GM12892 (cell line): Measurements from ENCODE around the gene SAMD8.

Experiments used
- DNase-seq: peaks from one replicate; pipeline ENCODE4 v3.0.0; 2011; ENCODE audit not compliant: insufficient read length
- FAIRE-seq: peaks from 2 replicates; lab custom pipeline; 2011; peaks lifted over from hg19 to GRCh38; lab: Jason Lieb, UNC
- POLR2A ChIP-seq: IDR thresholded peaks from 2 replicates; pipeline ENCODE4 v1.6.1; 2011; ENCODE audit warnings: low read depth, low read length, control low read depth
- POLR2AphosphoS5 ChIP-seq: IDR thresholded peaks from 2 replicates; pipeline ENCODE4 v1.6.1; 2011; ENCODE audit warnings: low read depth, low read length, control low read depth
- TAF1 ChIP-seq: IDR thresholded peaks from 2 replicates; pipeline ENCODE4 v1.6.1; 2011; ENCODE audit warnings: low read depth, mild to moderate bottlenecking, control low read depth, low read length, borderline replicate concordance

SAMD8 gene

DNA sequence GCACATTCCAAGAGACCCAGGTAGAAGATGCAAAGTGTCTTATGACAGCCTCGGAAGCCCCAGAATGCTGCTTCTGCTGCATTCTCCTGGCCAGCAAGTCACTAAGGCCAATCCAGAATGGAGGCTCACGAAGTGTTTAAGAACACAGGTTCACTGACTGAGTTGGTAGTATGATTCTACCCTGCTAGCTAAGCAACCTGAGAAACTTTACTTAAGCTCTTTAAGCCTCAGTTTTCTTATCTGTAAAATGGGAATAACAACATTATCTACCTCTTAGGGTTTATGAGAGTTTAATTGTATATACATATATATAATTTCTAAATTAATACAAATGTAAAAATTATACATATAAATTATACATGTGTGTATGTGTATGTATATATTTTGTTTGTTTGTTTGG, 22.8 kb upstream of the SAMD8 start:
- no peak for TF ChIP-seq POLR2AphosphoS5
- no peak for TF ChIP-seq TAF1
- TF ChIP-seq POLR2A, result no peak
- DNase-seq, result no peak
- FAIRE-seq, result no peak

DNA sequence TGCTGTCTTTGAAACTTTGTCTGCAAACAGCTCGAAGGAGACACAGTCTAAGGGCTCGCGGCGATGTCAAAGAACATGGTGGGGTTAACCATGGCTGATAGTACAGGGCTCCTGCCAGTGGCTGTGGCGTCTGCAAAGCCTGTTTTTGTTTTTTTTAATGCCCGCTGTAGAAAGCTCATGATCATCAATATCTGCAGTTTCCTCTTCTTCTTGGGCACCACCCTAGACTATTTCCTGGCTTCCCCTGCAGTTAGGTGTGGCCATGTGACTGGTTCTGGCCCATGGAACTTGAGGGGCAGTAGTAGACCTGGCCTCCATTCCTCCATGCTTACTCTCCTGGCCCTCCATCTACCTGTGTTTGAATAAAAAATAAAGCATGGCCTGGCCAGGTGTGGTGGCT, 21.8 kb upstream of the SAMD8 start:
- TF ChIP-seq TAF1, result no peak
- no peak for TF ChIP-seq POLR2AphosphoS5
- TF ChIP-seq POLR2A, result no peak
- DNase-seq (no peak), FAIRE-seq (no peak)

DNA sequence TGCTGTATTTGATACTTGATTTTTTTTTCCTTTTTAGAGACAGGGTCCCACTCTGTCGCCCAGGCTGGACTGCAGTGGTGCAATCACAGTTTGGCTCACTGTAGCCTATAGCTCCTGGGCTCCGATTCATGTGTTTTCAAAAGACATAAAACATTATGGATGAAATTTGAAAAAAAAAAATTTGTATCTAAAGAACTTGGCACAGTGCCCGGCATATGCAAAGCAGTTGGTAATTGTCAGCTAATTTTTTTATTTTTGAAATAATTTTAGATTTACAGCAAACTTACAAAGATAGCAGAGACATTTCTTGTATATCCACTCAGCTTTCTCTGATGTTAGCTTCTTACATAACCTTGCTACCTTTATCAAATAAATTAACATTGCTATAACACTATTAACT, 20.3 kb upstream of the SAMD8 start:
- TF ChIP-seq TAF1 (no peak), POLR2A (no peak), POLR2AphosphoS5 (no peak)
- DNase-seq (no peak), FAIRE-seq (no peak)

DNA sequence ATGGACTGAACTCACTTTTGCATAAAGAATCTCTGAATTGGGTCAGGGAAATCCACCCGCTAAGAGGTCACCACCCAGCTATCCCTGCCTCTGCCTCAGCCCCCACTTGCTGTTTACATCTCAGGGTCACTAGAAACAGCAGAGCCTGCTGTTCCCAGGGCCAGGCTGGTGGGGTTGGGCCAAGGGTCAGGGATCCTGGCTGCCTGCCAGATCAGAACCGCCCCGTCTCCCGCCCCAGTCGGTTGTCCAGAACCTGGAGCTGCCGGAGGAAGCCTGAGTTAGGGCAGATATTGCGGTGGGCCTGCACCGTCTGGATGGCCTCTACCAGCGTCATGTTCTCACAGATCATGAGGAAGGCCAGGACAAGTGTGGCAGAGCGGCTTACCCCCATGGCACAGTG, 17.0 kb upstream of the SAMD8 start:
- FAIRE-seq, result no peak
- no peak for DNase-seq
- no peak for TF ChIP-seq POLR2AphosphoS5
- TF ChIP-seq POLR2A, result no peak
- TF ChIP-seq TAF1, result no peak

DNA sequence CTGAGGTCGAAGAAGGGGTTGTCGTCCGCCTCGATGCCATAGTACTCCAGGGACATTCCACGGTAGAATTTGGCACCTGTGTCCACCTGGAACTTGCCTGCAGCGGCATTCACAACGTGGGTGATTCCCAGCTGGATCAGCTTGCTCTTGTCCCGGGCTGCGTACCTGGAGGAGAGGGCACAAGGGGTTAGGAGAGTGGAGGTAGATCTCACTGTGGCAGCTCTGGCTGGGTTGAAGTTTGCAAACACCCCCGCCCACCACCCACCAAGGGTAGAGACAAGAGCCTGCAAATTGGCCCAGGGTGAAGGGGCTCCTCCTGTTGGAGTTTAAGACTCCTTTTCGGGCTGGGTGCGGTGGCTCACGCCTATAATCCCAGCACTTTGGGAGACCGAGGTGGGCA, 15.8 kb upstream of the SAMD8 start:
- FAIRE-seq, result no peak
- TF ChIP-seq POLR2AphosphoS5, result no peak
- no peak for TF ChIP-seq TAF1
- no peak for TF ChIP-seq POLR2A
- no peak for DNase-seq

DNA sequence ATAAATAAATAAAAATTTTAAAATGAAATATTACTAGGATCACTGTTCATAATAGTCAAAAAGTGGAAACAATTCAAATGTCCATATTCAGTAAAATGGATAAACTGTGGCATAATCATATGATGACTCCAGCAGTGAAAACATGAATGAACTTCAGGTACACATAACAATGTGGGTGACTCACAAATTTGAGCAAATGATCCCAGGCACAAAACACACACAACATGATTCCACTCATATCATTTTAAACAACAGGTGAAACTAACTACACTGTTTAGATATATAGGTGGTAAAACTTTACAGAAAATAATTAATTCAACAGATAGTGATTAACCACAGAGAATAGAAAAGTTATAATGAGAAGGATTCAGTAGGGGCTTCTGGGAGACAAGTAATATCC, 14.7 kb upstream of the SAMD8 start:
- TF ChIP-seq POLR2AphosphoS5, result no peak
- no peak for TF ChIP-seq POLR2A
- no peak for TF ChIP-seq TAF1
- no peak for FAIRE-seq
- DNase-seq, result no peak

DNA sequence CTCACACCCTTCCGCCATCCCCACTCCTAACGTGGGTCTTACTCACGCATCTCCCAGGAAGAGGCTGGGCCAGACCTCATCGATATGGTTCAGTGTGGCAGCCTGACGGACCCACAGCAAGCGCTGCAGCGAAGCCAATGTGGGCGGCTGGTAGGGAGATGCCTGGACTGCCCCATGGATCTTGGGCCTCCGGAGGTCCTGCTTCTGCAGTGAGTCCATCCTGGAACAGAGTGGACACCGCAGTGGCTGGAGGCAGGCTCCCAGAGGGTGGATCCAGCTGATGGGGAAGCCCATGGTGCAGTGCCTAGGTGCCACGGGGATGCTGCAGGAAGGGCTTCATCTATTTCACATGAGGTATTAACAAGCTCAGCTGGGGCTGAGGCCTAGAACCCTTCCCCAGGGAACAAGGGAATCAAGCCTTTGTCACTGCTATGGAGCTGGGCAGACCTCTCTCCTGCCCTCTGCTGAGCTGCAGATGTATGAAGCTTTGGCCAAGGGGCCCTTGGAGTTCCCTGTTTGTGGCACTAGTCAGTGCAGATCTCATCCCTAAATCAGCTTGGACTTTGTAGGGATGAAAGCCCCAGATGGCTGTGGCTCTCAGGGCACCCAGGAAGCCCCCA, 13.7 kb upstream of the SAMD8 start:
- no peak for DNase-seq
- FAIRE-seq, result no peak
- TF ChIP-seq POLR2A, result no peak
- no peak for TF ChIP-seq TAF1
- TF ChIP-seq POLR2AphosphoS5, result no peak

DNA sequence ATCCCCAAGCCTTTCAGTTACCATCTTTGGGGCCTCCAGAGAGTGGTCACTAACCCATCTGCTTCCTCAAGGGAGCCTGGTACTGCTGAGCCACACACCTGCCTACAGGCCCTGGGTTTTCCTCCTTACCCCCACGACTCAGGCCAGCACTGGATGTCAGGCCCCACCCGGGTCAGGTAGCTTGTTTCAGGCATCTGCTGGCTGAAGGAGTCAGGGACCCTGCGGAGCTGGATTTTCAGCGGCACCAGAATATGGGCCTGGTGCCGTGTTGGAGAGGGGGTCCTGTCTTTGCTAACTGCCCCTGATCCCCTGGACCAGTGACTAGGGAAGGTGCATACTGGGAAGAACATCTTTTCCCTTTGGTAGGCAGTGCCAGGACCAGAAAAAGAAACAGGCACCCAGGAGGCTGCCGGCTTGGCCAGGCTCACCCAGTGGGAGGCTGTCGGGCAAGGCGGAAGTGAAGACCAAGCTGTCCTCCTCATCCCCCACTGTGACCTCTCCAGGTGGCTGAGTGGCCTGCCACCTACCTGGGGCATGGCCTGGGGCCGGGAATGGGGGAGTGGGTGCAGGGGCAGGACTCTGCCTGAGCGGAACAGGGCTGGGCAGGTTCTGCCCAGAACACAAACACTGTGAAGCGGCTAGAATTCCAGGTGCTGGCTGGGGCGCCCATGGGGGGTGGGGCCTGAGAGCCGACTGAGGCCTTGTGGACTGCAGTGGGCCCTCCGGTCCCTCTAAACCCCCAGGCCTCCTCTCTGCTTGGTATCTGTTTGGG, 12.4 kb upstream of the SAMD8 start:
- TF ChIP-seq POLR2AphosphoS5, result no peak
- TF ChIP-seq POLR2A, result no peak
- TF ChIP-seq TAF1, result no peak
- FAIRE-seq (no peak), DNase-seq (no peak)

DNA sequence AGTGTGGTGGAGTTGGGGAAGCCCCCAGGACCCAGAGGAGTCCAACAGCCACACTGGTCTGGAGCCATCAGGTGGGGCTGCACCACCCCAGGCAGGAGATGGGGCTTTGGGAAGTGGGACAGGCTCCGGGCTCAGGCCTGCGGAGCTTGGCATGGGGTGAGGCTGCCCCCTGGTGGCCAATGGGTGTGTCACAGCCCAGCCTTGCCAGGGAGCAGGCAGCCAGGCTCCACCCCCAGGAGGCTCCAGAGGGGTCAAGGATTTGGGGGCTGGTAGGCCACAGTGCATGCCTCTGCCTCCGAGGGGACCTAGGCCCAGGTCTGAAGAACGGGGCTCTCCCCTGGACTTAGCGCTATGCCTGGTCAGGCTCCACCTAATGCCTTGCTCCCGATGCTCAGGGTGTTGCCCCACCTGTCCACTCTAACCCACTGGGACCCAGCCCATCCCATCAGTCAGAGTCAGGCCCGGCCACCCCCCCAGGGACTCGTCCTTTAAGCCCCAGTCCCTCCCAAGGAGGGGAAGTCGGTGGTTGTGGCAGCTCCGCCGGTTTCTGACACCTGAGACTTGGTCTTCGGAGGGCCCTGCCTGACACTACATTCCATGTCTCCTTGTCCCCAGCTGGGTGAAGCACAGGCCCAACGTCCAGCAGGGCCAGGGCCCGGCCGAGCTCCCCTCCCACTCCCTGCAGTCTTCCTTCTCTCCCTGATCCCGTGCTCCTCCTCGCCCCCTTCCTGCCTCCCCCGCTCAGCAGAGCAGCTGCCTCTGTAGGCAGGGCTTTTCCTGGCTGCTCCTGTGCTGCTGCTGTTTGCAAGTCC, 11.3 kb upstream of the SAMD8 start:
- DNase-seq (peak; percentile 91), FAIRE-seq (peak; percentile 91)
- no peak for TF ChIP-seq POLR2A
- TF ChIP-seq POLR2AphosphoS5, result no peak
- TF ChIP-seq TAF1, result no peak

DNA sequence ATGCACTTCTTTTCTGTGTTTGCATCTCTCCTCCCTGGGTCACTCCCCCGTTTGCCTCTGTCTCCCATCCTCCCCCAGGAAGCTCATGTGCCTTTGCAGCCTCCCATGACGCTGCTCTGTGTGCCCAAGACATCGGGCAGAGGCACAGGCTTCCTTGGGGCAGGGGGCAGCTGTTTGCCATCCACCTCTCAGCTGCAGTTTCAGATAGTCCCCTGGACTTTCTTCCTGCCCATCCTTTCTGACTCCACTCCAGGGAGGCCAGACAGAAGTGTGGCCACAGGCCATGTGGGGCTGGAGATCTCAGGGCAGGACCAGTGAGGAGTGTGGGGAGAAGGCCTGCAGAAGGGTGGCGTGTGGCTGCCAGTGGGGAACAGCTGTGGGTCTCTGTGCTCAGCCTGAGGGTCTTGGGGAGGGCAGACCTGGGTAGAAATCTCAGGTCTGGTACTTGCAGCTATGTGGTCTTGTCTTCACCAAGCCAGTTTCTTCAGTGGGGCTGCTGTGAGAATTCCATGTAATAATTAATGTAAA, 10.6 kb upstream of the SAMD8 start:
- TF ChIP-seq POLR2A (no peak), TAF1 (no peak), POLR2AphosphoS5 (no peak)
- no peak for DNase-seq
- no peak for FAIRE-seq

DNA sequence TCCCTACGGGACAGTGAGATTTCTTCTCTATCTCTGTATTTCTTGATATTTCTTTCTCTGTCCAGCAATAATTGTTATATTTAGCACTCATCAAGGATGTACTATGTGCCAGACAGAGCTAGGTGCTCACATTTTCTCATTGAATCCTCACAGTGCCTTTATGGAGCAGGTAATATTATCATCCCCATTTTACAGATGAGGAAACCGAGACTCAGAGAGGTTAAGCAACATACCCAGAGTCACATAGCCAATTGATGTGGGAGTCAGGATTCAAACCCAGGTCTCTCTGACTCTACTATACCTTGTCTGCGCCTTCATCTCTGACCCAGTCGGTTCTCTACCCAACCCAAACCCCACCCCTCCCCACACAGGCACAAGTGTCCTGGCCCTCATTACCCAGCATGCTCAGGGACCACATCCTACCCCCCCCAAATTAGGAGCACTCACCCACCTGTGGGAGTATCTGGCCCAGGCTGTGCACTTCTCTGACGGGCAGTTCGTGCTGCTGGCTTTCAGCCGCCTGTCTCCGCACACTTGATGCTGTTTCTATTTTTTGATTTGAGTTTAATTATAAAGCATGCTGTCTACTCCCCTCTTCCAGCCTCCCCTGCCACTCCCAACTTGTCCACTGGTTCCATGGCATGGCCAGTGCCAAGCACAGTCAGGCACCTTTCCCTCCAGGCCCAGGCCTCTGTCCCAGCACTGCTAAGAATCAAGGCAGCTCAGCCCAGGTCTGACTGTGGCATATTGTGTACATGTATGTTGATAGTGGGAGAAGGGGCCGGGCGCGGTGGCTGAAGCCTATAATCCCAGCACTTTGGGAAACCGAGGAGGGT, 9.8 kb upstream of the SAMD8 start:
- TF ChIP-seq TAF1 (no peak), POLR2A (no peak), POLR2AphosphoS5 (no peak)
- no peak for DNase-seq
- FAIRE-seq, result no peak
